ENCODE data around the gene VLDLR.

The VLDLR gene

DNA sequence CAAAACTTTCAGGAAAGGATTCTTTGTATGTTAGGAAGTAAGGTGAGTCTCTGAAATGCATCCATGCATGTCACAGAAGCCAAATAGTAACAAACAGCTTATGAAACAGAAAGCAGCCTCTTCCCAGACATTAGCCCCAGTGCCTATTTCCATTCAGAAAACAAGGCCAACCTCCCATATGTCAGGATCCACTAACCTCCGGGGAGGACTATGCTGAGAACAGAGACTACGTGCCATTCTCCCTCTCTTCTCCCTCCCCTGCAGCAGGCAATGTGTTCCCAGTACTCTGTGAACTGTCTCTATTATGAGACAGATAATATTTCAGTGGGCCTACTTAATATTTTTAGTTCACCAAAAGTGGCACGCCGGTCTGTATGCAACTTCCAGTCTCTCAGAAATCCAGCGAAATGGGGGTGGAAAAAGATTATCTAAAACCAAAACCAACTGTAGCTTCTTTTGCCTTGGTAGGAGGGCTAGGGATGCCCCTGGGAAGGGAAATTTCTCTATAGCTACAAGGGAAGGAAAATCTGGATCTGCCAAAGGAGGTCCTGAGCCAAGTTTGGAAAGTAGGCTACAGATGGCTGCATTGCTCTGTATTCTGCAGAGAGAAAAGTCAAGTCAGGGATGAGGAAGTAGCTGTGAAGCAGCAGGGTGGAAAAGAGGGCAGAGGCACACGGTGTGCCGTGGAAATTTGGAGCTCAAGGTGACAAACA, 42.0 kb downstream of the VLDLR start:
- TF ChIP-seq, protein P1, sequence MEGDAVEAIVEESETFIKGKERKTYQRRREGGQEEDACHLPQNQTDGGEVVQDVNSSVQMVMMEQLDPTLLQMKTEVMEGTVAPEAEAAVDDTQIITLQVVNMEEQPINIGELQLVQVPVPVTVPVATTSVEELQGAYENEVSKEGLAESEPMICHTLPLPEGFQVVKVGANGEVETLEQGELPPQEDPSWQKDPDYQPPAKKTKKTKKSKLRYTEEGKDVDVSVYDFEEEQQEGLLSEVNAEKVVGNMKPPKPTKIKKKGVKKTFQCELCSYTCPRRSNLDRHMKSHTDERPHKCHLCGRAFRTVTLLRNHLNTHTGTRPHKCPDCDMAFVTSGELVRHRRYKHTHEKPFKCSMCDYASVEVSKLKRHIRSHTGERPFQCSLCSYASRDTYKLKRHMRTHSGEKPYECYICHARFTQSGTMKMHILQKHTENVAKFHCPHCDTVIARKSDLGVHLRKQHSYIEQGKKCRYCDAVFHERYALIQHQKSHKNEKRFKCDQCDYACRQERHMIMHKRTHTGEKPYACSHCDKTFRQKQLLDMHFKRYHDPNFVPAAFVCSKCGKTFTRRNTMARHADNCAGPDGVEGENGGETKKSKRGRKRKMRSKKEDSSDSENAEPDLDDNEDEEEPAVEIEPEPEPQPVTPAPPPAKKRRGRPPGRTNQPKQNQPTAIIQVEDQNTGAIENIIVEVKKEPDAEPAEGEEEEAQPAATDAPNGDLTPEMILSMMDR (IDR thresholded peaks at IDR 0.05; ENCODE audit: borderline replicate concordance, control extremely low read depth, extremely low read depth, insufficient read depth, missing control alignments) = no peak
- in situ Hi-C loops (cut with MboI; ENCODE audit: low sequenced_read_pairs, unreplicated experiment) = no loop called here
- no peak for DNase-seq (ENCODE audit: low spot score)

DNA sequence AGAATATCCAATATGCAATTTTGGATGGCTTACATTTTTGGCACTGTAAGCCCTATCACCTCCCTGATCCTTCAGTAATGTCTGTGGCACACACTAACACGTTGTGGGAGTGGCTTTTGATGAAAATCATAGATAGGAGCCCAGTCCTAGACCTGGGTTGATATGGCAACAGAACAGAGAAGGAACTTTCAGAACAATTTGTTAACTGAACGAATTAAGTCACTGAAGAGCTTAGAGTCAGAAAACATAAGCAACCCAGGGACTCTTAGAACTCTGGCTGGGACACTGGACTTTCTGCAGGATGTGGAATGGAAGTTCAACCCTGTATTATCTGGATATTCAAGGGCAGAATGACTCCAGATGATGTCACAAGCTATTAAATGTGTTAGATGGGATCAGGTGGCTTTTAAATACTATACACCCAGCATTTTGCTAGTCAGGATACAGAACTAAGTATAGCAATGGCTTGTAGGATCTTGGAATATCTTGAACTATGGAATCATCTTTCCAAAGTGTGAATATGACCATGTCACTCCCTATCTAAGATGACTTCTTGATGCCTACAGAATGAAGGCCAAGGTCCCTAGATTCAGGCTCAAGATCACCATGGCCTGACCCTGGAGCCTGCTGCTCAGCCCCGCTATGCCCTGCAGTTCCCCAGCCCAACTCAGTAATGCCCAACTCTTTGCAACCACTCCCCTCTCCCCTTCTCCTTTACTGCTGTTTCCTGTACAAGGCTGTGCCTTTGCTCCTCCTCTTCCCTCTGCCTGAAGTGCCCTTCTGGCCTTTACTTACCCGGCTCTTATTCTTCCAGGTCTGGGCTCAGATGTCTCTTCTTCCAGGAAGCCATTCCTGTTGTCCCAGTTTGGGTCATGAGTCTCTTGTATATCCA, 42.8 kb downstream of the VLDLR start:
- in situ Hi-C loops (cut with MboI; ENCODE audit: low sequenced_read_pairs, unreplicated experiment) = no loop called here
- DNase-seq (ENCODE audit: low spot score) = no peak
- TF ChIP-seq, protein P1 (IDR thresholded peaks at IDR 0.05; ENCODE audit: borderline replicate concordance, control extremely low read depth, extremely low read depth, insufficient read depth, missing control alignments) = no peak

DNA sequence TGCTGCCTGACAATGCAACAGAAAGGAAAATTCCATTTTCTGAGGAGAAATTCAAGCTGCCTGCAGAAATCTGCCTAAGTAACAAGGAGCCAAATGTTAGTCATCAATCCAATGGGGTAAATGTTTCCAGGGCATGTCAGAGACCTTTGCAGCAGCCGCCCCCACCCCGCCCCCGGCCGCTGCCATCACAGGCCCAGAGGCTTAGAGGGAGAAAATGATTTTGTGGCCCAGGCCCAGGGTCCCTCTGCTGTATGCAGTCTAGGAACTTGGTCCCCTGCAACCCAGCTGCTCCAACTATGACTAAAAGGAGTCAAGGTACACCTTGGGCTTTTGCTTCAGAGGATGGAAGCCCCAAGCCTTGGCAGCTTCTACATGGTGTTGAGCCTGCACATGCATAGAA, 45.0 kb downstream of the VLDLR start:
- in situ Hi-C loops (cut with MboI; ENCODE audit: low sequenced_read_pairs, unreplicated experiment) = no loop called here
- TF ChIP-seq, protein P1 (IDR thresholded peaks at IDR 0.05; ENCODE audit: borderline replicate concordance, control extremely low read depth, extremely low read depth, insufficient read depth, missing control alignments) = no peak

DNA sequence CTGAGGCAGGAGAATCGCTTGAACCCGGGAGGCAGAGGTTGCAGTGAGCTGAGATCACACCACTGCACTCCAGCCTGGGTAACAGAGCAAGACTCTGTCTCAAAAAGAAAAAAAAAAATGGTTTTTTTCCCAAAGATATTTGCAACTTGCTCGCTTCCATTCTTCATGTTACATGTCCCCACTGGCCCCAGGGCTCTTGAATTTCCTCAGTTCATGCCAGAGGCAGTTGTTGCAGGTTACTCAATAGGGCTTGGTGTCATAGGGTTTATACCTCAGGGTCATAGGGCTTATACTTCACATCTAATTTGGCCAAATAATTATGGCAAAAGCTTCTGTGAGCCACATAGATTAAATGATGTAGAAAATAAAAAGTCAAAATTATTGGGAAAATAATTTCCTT, 51.6 kb downstream of the VLDLR start:
- TF ChIP-seq, protein P1 (IDR thresholded peaks at IDR 0.05; ENCODE audit: borderline replicate concordance, control extremely low read depth, extremely low read depth, insufficient read depth, missing control alignments) = no peak
- in situ Hi-C loops (cut with MboI; ENCODE audit: low sequenced_read_pairs, unreplicated experiment) = no loop called here
- DNase-seq (ENCODE audit: low spot score) = no peak

More for the DNA sequence above, 45.0 kb downstream of the VLDLR start:
- DNase-seq (ENCODE audit: low spot score) = no peak

DNA sequence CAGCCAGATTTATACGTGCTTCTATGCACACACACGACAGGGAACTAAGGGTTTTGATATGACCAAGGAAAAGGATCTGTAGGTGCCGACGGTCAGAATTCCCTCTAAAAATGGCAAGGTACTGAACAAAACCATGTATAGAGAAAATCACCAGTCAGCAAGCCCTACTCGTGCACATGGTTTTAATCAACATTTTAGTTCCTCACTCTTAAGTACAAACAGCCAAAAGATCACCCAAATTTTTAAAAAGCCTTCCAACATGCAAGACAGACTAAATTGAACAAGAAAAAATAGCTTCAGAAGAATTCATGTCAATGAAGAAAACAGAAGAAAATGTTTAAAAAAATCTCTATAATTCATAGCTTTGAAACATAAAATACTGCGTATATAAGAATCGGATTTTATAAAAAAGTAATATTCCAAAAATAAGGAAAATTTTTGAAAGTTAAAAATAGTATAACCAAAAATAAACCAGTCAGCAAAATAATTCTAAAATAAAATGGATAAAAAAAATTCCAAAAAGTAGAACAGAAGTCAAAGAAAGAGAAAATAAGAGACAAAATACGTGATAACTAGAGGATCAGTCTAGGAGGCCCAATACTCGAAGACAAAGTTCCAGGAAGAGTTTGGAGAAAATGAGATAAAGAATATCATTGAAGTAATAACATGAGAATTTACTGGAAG, 52.7 kb downstream of the VLDLR start:
- TF ChIP-seq, protein P1 (IDR thresholded peaks at IDR 0.05; ENCODE audit: borderline replicate concordance, control extremely low read depth, extremely low read depth, insufficient read depth, missing control alignments) = no peak
- in situ Hi-C loops (cut with MboI; ENCODE audit: low sequenced_read_pairs, unreplicated experiment) = no loop called here
- no peak for DNase-seq (ENCODE audit: low spot score)

DNA sequence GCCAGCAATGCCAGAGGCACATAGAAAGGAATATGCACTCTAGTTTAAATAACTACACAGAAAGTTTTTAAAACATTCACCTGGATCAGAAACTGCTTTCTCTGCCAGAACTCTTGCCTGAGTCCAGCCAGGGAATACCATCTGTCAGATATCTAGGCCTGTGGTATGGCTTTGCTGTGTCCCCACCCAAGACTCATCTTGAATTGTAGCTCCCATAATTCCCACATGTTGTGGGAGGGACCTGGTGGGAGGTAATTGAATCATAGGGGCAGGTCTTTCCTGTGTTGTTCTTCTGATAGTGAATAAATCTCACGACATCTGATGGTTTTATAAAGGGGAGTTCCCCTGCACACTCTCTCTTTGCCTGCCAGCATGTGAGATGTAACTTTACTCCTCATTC, 54.2 kb downstream of the VLDLR start:
- TF ChIP-seq, protein P1 (IDR thresholded peaks at IDR 0.05; ENCODE audit: borderline replicate concordance, control extremely low read depth, extremely low read depth, insufficient read depth, missing control alignments) = no peak
- DNase-seq (ENCODE audit: low spot score) = no peak
- in situ Hi-C loops (cut with MboI; ENCODE audit: low sequenced_read_pairs, unreplicated experiment) = no loop called here

Measured in GM13976 (cell line).